ENCODE data around the gene RWDD1.

The RWDD1 gene, protein sequence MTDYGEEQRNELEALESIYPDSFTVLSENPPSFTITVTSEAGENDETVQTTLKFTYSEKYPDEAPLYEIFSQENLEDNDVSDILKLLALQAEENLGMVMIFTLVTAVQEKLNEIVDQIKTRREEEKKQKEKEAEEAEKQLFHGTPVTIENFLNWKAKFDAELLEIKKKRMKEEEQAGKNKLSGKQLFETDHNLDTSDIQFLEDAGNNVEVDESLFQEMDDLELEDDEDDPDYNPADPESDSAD
- total RNA-seq = 20.6 to 40.8 (median 27.2) reads per million in 18 experiments

DNA sequence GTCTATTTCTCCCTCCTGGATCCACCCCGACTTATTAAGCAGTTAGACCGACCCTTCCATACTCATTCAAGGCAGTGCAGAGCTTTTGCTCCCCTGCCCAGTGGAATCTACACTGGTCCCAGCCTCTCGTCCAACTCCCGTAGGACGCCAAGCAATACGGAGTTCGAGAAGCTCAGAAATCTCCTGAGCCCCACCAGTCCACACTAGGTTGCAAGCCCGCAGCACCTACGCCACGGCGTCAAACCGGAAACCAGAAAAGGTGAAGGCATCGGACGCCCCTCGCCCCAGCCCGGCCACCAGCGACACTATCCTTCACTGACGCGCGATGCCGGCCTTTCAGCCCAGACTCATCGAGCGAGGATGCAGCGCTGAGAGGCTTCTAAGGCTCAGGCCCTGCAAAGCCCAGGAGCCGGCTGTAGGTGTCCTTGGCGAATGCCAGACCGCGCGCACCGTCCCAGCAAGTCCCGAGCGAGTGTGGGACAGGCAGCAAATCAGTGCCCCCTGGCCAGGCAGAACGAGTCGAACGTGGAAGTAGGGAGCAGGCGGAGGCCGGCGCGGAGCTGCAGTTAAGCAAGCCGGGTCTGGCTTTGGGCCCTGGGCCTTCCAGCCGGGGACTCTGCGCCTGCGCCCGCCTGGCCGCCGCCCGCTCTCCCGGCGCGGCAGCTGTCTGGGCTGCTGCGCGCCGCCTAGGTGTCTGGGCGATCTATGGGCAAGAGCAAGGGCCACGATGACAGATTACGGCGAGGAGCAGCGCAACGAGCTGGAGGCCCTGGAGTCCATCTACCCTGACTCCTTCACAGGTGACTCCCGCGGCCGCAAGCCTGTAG is at the start of gene RWDD1:
Gene RWDD1 (plus strand): TSS at position 649 of the 827 bp plus-strand sequence. CDS start 79 bp downstream, at position 728.
- DNase-seq = peak; percentile 99

DNA sequence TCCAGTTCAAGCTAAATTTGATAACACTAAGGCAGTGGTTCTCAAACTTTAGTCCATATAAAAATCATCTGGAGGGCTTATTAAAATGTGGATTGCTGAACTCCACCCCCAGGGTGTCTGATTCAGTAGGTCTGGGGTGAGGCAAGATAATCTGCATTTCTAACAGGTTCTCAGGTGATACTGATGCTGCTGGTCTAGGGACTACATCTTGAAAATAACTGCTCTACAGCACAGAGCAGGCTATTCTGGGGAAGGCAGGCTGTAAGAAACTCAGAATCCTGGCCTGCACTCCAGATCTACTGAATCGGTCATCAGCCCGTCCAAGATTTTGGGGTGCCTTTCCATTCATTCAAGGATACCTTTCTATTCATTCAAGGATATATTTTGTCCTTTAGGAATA is 48.4 kb upstream of the RWDD1 start:
- DNase-seq = no peak

DNA sequence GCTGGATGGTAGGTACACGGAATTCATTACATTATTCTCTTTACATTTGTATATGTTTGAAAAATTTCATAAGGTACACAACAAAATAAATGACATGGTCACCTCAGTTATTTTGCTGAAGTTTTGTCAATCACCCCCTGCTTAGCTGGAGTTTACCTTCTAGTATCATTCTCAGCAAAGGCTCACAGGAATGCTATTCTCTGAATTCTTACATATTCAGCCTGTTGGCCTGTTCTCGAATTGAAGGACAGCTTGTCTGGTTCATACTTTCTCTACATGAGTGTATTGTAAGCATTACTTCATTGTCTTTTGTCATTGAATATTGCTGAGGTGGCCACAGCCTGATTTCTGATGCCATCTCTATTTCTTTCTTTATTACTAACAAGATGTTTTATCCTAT is 47.1 kb upstream of the RWDD1 start:
- DNase-seq = no peak

DNA sequence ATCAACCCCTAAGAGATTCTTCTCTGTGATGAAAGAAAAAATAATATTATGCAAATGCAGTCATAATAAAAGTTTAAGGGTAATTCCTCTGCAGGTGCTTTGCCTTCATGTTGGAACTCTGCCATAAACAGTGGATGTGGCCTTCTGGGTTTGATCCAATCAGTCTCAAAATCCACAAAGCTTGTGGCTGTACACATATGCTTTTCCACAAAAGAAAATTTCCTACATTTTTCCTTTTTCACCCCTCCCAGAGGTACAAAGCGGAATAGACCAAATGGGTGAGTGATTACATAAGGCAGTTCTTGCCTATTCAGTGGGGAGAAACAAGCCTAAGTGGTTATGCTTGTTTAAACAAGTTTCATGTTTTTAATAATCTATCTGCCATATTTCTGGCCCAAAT is 43.2 kb upstream of the RWDD1 start:
- no peak for DNase-seq

DNA sequence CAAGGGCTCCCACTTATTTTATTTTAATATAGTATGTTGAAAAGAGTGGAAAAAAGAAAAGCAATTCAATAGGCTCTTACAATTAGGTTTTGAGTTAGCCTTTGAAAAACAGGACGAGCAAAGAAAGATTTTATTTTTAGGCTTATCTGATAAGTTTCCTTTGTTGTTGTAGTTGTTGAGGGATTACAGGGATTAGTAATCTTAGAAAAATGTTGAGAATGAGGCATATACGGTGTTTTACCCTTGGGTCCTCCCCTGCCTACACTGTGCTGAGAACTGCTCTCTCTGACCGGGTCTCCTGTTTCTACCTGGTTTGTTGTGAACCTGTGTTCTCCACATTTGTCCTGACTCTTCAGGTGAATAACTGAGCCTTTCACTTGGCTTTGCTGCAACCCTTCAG is 42.5 kb upstream of the RWDD1 start:
- no peak for DNase-seq

DNA sequence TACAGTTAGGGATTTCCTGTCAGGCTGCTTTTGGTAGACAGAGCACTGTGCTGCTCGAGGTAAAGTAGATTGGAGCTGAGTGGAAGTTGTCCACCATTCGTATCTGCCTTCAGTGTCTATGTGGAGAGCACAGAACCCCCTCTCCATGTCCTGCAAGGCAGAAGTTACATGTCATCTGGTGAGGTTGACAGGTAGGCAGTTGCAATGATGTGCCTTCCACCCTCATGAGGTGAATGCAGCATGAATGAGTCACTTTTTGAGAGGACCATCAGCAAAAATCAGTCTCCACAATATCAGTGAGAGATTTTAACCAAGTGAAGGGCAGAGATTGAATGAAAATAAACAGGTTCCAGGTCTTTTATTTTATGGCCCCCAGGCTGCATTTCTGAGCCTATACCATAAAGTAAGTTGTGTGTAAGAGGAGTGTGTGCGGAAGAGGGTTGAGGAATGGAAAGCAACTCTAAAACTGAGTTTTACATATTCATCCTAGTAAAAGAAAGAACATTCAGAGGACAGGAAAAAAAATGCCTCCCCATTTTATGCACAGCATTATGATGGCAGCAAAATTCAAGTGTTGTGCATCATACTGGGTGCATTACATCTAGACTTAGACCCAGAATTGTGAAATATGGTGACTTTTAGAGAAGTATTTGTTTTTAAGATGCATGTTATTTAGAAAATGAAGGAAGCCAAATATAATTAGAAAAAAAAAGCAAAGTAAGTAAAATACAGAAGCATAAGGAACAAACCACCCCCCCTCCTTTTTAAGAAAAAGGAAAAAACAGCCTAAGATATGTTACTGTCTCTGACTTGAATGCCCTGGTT is 41.6 kb upstream of the RWDD1 start:
- DNase-seq = peak; percentile 16 to 55

DNA sequence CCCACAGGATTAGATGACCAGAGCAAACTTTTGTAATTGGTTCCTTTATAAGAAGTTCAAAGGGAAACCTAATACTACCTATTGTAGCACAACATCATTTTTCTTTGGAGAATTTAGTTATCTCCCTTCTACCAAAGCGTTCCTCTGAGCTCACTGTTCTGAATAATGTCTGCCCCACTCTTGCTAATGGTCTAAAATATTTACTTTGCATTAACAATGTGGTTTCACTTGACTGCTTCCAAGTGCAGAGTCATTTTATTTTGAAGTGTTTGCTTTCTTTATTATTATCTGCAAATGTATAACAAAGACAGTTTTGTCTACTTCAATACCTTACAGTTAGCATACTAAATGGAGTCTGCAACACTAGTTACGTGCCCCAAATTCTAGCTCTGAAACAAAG is 40.9 kb upstream of the RWDD1 start:
- no peak for DNase-seq

DNA sequence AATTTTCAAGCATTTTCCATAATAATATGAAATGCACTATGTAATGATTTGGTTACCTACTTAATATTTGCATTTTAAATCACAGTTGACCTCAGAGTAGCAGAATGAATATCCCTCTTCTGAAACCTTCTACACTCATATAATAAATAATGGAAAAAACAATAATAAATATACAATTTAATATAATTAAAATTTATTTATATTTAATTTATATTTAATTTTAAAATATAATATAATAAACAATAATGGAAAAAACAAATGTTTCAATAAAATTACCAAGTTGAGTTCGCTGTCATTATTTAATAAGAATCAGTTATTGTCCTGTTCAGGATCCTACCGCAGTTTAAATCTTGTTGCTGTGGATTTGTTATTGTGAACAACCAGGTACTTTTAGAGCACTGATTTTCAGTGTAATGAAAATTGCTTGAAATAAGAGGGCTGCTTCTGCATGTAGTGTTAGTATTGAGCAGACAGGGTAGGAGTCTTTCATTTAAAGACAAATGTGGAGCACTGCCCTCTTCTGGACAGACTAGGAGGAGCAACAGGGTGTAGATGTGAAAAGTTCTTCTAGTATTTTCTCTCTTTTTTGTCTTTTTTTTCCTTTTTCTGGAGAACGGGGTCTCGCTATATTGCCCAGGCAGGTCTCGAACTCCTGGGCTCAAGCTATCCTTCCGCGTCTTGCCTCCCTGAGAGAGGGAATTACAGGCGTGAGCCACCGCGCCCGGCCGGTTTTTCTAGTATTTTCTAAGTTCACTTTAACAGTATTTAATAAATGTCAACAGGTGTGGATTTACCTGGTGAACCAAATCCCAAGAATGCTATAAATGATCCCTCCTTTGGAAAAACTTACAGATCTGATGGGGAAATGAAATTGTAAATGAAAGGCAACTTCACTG is 39.4 kb upstream of the RWDD1 start:
- peak; percentile 73 to 86 for DNase-seq

DNA sequence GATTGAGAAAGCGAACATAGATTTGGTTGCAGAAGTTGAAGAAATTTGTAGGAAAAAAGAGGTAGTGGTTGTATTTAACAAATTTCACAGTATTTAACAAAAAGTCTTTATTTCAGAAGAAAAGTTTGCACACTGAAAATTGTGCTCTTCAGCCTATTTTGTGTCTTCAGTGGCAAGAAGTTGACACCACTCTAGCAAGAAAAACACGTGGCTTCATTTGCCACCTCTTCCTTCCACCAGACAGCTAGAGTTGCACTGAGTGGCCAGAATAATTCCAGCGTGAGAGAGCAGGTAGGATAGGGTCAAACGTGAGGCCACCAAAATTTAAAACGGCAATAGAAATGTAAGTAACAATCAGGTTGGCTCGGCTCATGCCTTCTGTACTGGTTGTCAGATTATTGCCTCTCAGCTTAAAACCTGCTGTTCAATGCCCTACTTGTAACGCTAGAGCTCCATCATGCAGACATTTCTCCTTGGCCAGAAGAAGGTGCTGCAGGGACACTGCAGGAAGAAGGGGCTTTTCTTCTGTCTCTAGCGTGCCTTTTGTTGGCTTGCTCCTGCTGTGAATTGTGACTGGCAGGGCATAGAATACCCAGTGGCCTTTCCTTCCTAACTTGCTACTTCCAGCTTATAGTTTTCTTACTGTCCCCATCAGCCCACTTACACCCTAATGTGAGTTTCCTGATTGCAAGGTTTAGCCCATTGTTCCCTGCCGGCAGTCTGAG is 37.9 kb upstream of the RWDD1 start:
- peak in 1 of 2 donors; percentile 47 for DNase-seq

DNA sequence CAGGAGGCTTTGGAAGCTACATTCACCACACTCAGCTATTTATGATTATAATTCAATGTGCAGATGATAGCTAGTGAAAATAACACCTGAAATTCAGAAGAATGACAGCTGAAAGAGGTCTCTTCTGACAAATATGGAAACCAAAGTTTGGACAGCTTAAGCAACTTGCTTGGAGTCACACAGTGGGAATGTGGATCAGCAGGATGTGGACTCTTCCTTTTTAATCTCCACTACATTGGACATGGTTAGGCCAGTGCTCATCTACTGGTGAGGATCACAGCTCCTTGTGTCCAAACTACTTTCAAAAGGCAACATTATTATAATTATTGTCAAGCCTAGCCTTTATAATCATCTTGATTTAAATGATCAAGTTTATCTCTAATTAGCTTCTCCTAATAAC is 36.2 kb upstream of the RWDD1 start:
- DNase-seq = no peak

DNA sequence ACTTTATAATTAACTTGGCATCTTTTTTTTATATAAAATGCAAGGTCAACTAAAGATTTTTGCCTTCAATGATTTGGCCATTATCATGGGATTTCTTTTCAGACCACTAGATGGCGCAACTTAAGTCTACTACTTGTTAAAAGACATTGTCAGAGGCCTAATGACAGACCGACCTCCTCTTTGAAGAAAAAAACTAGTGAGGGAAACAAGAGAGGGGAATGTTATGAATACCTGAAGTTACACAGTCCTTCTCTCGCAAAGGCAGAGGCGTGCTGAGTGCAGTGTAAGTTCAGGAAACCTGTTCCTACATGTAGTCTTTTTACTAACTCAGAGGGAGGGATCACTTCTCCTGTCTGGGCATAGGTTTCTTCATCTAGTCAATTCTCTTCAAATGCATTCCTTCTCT is 35.1 kb upstream of the RWDD1 start:
- peak; percentile 60 to 77 for DNase-seq

DNA sequence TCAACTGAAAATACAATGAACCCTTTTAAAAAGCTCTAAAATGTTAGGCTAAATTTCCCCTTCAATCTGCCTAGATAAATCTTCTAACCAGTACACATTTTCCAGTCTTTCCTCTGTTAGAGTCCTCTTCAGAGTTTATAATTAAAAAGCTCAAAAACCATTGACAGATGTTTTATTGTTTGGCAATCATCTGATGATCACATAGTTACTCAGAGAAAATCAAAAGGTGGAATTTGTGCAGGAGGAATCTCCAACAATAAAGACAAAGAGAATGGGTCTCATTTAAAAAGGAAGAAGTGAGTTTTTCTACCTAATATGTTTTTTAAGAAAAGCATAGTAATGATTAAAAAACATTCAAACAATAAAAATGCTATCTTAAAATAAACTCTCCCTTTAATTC is 28.9 kb upstream of the RWDD1 start:
- no peak for DNase-seq

DNA sequence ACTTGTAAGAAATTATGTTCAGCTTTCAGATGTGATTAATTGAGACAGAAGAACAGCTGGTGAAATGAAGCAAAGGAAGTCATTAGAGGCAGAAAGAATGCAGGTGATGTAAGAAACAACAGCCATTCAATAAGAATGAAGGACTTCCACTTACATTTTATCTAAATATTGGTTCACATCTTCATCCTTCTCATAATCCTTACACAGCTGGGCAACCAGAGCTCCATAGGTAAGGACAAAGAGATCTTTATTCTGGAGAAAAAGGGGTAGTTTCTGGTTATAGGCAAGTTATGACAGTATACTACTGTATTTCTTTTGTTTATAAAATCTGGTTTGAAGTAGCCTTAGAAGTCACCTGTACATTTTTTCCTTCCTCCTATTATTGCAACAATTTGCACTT is 28.2 kb upstream of the RWDD1 start:
- DNase-seq = no peak

DNA sequence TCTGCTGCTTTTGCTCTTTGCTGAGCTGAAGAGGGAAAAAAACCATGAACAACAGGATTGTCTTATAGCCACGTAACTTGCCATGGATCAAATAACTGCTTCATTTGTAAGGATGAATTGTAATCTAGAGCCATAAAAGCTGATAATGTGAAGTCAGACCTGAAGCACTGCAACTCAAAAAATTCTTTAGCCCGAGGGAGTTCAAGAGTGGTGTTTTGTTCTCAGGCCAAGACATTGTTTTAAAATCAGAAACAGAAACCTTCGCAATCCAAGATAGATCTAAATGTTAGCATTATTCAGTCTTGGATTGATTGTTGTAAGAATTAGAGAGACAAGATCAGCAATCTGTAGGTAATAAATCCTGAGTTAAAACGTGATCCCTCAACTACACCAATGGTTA is 25.7 kb upstream of the RWDD1 start, which contains the start of gene TRAPPC3L:
Gene TRAPPC3L (minus strand): TSS at position 34 of the 400 bp plus-strand sequence. CDS start 170 bp downstream, outside the sequence.
- no peak for DNase-seq

DNA sequence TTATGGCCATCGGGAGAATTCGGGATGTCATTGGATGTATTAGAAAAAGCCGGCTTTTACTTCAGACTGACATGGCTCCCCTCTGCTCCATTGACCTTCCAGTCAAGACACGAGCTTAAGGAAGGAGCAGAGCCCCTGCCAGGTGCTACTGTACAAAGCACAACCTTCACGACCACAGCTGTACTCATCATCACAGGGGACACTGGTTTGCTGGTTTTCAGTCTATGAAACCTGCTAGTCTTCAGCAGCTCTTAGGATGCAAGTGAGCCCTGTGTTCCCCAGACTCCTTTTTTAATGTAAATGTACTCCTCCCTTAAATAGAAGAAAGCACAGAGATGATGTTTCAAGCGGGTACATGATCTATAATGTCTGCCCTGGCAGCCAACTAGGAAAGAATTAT is 23.9 kb upstream of the RWDD1 start:
- no peak for DNase-seq

DNA sequence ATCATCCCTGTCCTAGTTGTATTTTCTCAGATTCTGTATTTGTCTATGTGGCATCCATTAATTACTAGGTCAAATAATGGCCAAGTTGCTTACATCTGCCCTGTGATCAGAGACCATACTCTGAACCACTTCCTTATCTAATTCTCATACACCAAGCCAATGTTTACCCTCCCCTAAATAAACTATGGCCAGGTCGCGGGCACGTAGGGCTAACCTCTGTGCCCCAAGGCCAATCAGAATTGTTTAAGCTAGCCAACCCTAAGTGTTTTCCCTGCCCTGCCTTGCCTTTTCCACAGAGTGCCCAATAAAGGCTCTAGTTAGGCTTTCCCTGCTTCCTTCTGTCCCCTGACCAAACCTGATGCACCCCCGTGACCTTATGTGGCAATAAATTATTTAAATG is 20.5 kb upstream of the RWDD1 start:
- DNase-seq = no peak

DNA sequence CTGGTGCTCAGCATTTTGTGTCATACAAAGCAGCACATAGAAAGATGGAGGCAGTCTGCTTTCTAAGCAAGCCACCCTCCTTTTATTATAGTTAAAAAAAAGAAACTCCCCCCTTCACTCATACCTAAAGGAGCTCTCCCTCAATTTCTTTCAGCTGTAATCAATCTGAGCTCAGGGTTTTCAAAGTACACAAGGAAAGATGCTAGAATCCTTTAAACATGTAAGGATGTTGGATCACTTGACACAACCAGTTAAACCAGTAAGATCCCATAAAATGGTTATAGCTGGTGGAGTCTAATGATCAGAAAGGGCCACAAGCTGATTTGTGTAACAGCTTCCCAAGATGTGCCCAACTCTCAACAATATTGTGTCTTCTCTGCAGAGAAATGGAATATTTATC is 17.9 kb upstream of the RWDD1 start, which contains the start of gene CALHM4:
Gene CALHM4 (plus strand): TSS at position 301 of the 400 bp plus-strand sequence. CDS start 43 bp downstream, at position 344.
- no peak for DNase-seq

DNA sequence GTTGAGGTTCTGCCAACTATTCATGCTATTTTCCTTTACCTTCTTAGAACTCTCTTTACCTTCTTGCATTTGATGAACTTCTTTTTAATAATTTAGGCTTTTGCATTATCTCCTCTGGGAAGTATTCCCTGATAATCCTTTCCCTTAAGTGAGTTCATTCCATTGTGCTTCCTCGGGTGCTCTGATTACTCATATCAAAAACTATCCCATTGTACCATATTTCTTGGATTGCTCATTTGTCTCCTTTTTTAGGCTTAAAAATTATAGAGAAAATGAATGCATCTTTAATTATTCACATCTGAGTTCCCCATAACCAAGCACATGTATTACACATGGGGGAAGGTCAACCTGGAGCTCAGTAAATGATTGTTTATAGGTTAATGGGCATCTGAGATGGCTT is 15.2 kb upstream of the RWDD1 start:
- DNase-seq = no peak

DNA sequence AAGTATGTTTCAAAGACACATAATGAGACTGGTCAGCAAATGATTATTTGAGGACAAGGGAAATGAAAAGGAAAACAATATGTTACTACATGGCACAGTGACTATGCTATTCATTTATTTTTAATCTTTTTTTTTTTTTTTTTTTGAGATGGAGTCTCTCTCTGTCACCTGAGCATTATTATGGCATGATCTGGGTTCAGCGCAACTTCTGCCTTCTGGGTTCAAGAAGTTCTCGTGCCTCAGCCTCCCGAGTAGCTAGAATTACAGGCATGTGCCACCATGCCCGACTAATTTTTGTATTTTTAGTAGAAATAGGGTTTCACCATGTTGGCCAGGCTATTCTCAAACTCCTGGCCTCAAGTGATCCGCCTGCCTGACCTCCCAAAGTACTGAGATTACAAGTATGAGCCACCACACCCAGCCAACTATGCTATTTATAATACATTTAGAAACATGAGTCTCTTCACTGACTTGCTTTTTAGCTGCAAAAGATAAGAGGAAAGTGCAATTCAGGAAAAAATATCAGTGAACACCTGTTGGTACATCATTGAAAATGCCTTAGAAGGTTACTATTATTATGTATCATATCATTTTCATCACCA is 14.4 kb upstream of the RWDD1 start:
- DNase-seq = no peak

DNA sequence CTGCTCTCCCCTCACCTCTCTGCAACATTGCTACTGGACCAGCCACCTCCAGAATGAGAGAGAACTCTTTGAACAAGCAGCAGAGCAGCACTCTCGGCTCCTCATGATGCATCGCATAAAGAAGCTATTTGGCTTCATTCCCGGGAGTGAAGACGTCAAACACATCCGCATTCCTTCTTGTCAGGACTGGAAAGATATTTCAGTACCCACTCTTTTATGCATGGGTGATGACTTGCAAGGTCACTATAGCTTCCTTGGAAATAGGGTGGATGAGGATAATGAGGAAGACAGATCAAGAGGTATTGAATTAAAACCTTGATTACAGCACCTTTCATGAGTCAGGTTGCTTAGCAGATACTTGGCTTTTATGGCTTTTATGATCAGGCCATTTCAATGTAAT is 13.4 kb upstream of the RWDD1 start:
- no peak for DNase-seq

DNA sequence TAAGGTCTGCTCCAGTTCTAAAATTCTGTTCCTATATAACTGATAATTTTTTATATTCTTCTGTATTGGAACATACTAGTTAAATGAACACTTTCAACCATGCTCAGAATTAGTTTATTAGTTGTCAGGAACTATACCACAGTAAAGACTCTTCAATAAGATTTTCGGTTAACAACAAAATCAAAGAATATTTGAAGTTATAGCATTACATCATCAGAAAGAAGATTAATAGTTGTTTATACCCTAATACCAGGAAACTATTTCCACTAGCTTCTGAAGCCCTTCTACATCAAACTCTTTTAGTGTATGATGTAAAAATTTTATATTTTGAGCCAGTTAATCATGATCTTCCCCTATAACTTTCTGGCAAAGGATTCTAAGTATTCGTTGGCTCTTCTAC is 11.2 kb upstream of the RWDD1 start:
- DNase-seq = no peak
